GM12801 (cell line): ENCODE measurements around the gene WASL.

Experiments used
- CTCF ChIP-seq: IDR thresholded peaks from one replicate; pipeline ENCODE4 v1.5.1; 2011; ENCODE audit warnings: control low read depth; ENCODE audit not compliant: insufficient read length; ENCODE audit errors: extremely low read depth

The WASL gene

GRCh38 chr7:123748734-123749536, at the start of gene WASL:
Gene WASL, minus strand, starts transcription at chr7:123749003. Its CDS starts 269 bp downstream, at chr7:123748734.
- TF ChIP-seq CTCF: no peak

GRCh38 chr7:123797673-123798531, 49.1 kb upstream of the WASL start:
- TF ChIP-seq CTCF: no peak

GRCh38 chr7:123796568-123796967, 47.8 kb upstream of the WASL start:
- TF ChIP-seq CTCF: no peak

GRCh38 chr7:123795917-123796316, 47.1 kb upstream of the WASL start:
- TF ChIP-seq CTCF: no peak

GRCh38 chr7:123792547-123792946, 43.7 kb upstream of the WASL start:
- no peak for TF ChIP-seq CTCF

GRCh38 chr7:123791001-123791400, 42.2 kb upstream of the WASL start:
- no peak for TF ChIP-seq CTCF

- TF ChIP-seq CTCF: no peak
These were observed 41.0 kb upstream of the WASL start for GRCh38 chr7:123789817-123790216.
